ENCODE results near the gene CFAP61.

DNA sequence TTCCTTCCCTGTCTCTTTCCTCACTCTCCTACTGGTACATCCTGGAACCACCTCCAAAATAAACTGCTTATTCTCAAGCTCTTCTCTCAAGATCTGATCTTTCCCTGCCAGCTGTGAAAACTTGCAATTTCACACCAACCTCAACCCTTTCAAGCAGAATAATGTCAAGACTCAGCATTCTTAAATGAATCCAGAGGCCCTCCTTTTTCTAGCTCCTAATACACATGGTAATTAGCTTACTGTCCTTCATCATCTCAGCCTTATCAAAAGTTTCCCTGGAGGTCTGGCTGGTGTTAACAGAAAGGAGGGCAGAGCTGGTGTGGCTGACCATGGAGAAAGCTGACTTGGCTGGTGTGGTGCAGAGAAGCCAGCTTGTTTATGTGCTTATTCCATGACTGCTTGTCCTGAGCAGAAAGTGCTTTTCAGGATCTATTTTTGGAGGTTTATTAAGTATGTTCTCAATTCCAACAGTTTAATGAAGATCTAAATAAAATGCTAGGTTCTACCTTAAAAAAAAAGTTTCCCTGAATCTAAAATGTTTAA is 50.5 kb downstream of the CFAP61 start:
- TF ChIP-seq, protein P1, sequence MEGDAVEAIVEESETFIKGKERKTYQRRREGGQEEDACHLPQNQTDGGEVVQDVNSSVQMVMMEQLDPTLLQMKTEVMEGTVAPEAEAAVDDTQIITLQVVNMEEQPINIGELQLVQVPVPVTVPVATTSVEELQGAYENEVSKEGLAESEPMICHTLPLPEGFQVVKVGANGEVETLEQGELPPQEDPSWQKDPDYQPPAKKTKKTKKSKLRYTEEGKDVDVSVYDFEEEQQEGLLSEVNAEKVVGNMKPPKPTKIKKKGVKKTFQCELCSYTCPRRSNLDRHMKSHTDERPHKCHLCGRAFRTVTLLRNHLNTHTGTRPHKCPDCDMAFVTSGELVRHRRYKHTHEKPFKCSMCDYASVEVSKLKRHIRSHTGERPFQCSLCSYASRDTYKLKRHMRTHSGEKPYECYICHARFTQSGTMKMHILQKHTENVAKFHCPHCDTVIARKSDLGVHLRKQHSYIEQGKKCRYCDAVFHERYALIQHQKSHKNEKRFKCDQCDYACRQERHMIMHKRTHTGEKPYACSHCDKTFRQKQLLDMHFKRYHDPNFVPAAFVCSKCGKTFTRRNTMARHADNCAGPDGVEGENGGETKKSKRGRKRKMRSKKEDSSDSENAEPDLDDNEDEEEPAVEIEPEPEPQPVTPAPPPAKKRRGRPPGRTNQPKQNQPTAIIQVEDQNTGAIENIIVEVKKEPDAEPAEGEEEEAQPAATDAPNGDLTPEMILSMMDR (IDR thresholded peaks at IDR 0.05): no peak
- no peak for TF ChIP-seq POLR2A (IDR thresholded peaks at IDR 0.05)
